CD8-positive, alpha-beta memory T cell (primary cell): ENCODE data around the gene CCDC18. TPM values are rescaled to one million over a fixed set of nuclear protein-coding genes. Genes with fewer than 3 reads are reported as not detected.
A peak's percentile ranks its signal among the peaks of the same experiment; 100 is the strongest.

Source experiments
- CTCF ChIA-PET: fragments of 350-600 bp; sonication (Branson Sonifier 250); formaldehyde crosslinking; loops from one replicate; lab custom pipeline; 2021; ENCODE audit warnings: antibody characterized with exemption; lab: Charles Lee
- POLR2A ChIA-PET: fragments of 350-600 bp; sonication (Branson Sonifier 250); formaldehyde crosslinking; loops from one replicate; lab custom pipeline; 2021; ENCODE audit warnings: antibody characterized with exemption; lab: Charles Lee
- DNase-seq, 5 donors: peaks; one replicate each; pipeline versions ENCODE4 v3.0.0 to v3.0.0-alpha.2; 2020 to 2022; ENCODE audit warnings: mixed read lengths in 1 of 5
- H3K27ac ChIP-seq: one replicate; pipeline ENCODE4 v1.7.0; 2013; ENCODE audit warnings: low read depth, mild to moderate bottlenecking, low read length, moderate library complexity
- H3K27me3 ChIP-seq: 2 replicates; pipeline ENCODE4 v1.7.0; 2013; ENCODE audit warnings: low read length, mild to moderate bottlenecking; ENCODE audit not compliant: insufficient read depth, poor library complexity, severe bottlenecking
- H3K36me3 ChIP-seq: 2 replicates; pipeline ENCODE4 v1.7.0; 2013; ENCODE audit warnings: mild to moderate bottlenecking, low read length, moderate library complexity; ENCODE audit not compliant: insufficient read depth
- H3K4me1 ChIP-seq: 2 replicates; pipeline ENCODE4 v1.7.0; 2013; ENCODE audit warnings: mild to moderate bottlenecking, low read length, moderate library complexity; ENCODE audit not compliant: insufficient read depth
- H3K4me3 ChIP-seq: 2 replicates; pipeline ENCODE4 v1.7.0; 2013; ENCODE audit warnings: mild to moderate bottlenecking, low read length
- H3K9me3 ChIP-seq: 2 replicates; pipeline ENCODE4 v1.7.0; 2013; ENCODE audit warnings: mild to moderate bottlenecking, low read length
- H3K27ac Mint-ChIP-seq, 8 donors: one replicate each; pipeline ENCODE4 v1.8.0; 2020 to 2021; ENCODE audit warnings: mixed read lengths in 8 of 8, mild to moderate bottlenecking in 6 of 8, inconsistent platforms in 3 of 8, moderate library complexity in 3 of 8
- H3K27me3 Mint-ChIP-seq, 2 donors: one replicate each; pipeline ENCODE4 v1.8.0; 2020 to 2021; ENCODE audit warnings: mixed read lengths in 2 of 2, mild to moderate bottlenecking in 1 of 2, moderate library complexity in 1 of 2
- H3K36me3 Mint-ChIP-seq, 3 donors: one replicate each; pipeline ENCODE4 v1.8.0; 2020 to 2021; ENCODE audit warnings: mixed read lengths in 3 of 3, inconsistent platforms in 1 of 3, mild to moderate bottlenecking in 1 of 3
- H3K4me1 Mint-ChIP-seq, 3 donors: one replicate each; pipeline ENCODE4 v1.8.0; 2020 to 2021; ENCODE audit warnings: mixed read lengths in 3 of 3, inconsistent platforms in 1 of 3, mild to moderate bottlenecking in 1 of 3
- H3K4me3 Mint-ChIP-seq, 7 donors: one replicate each; pipeline ENCODE4 v1.8.0; 2020 to 2021; ENCODE audit warnings: mixed read lengths in 7 of 7, mild to moderate bottlenecking in 6 of 7, moderate library complexity in 4 of 7, inconsistent platforms in 2 of 7
- H3K9me3 Mint-ChIP-seq, 5 donors: one replicate each; pipeline ENCODE4 v1.8.0; 2020 to 2022; ENCODE audit warnings: mixed read lengths in 5 of 5, mild to moderate bottlenecking in 3 of 5, moderate library complexity in 2 of 5, inconsistent platforms in 1 of 5
- polyA plus RNA-seq: library from polyadenylated mRNA; unstranded; fragments of 300-500 nt; fragmentation: Illumina TruSeq; gene quantifications from one replicate; pipeline ENCODE4 v1.2.3, GENCODE V29; 2021
- total RNA-seq, 2 experiments: library from RNA; stranded (reverse); gene quantifications; one replicate each; pipeline ENCODE4 v1.2.3, GENCODE V29; 2021

CCDC18 gene, protein sequence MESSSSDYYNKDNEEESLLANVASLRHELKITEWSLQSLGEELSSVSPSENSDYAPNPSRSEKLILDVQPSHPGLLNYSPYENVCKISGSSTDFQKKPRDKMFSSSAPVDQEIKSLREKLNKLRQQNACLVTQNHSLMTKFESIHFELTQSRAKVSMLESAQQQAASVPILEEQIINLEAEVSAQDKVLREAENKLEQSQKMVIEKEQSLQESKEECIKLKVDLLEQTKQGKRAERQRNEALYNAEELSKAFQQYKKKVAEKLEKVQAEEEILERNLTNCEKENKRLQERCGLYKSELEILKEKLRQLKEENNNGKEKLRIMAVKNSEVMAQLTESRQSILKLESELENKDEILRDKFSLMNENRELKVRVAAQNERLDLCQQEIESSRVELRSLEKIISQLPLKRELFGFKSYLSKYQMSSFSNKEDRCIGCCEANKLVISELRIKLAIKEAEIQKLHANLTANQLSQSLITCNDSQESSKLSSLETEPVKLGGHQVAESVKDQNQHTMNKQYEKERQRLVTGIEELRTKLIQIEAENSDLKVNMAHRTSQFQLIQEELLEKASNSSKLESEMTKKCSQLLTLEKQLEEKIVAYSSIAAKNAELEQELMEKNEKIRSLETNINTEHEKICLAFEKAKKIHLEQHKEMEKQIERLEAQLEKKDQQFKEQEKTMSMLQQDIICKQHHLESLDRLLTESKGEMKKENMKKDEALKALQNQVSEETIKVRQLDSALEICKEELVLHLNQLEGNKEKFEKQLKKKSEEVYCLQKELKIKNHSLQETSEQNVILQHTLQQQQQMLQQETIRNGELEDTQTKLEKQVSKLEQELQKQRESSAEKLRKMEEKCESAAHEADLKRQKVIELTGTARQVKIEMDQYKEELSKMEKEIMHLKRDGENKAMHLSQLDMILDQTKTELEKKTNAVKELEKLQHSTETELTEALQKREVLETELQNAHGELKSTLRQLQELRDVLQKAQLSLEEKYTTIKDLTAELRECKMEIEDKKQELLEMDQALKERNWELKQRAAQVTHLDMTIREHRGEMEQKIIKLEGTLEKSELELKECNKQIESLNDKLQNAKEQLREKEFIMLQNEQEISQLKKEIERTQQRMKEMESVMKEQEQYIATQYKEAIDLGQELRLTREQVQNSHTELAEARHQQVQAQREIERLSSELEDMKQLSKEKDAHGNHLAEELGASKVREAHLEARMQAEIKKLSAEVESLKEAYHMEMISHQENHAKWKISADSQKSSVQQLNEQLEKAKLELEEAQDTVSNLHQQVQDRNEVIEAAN (N-terminal part only)
- total RNA-seq (10 to 100 TPM; 10.7 to 11.5 TPM), polyA plus RNA-seq (9.6 TPM)

DNA sequence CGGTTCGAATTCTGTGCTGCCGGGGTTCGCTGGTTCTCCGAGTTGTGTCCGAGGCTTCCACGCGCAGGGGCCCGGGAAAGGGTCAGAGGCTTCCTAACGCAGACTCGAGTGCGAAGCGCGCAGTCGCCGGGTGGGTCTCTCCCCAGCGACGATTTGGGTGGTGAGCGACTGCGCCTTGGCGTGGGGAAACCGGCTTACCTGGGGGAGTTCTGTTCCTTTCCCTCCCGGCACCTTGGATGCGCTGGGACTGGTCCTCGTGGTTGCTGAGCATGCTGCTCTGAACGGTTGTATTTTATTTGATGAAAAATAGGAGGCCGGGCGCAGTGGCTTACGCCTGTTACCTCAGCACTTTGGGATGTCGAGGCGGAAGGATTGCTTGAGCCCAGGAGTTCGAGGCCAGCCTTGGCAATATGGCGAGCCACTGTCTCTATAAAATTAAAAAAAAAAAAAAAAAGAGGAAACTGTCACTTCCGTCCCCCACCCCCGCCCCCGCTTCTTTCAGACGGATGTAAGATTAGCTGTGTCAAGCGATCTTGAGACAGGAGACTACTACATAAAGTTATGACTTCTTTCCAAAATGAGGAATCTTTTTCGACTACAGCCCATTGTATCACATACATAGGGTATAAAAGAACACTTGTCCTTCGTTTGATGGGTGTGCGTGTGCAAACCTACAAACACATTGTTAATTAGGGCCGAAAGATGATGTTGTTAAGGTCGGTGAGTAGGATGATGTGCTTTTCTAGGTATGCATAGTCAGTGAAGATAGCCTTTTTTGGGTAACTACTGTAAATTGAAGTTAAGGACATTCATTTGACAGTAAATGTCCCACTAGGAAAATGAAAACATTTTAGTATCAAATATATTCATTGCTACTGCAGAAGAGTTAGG is at the start of gene CCDC18:
TSS of gene CCDC18 (plus strand) at position 2 of the 891 bp plus-strand sequence. CDS start 2,638 bp downstream, outside the sequence.
- peak in 3 of 5 donors; percentile 54 to 77 (median 54) for DNase-seq
- POLR2A ChIA-PET, result interaction anchor here (0.6 to 1.3 kb wide), 6 partner anchors 22 to 667 kb away, joined by 3 to 6 read pairs (median 4); no protein-coding TSS in a partner anchor
- Histone ChIP-seq H3K9me3 (no peaks in the 10 kb centered on the region), H3K27me3 (no peaks in the 10 kb centered on the region), H3K4me3 (peak within 1 kb of the TSS; percentile 99), H3K36me3 (no peaks in the 10 kb centered on the region), H3K4me1 (peaks cover 38% of the 10 kb centered on the region), H3K27ac (peak within 1 kb of the TSS; percentile 97)
- no peaks in the 10 kb centered on the region for H3K9me3 Mint-ChIP-seq
- H3K27me3 Mint-ChIP-seq, result no peaks in the 10 kb centered on the region
- H3K36me3 Mint-ChIP-seq, result peaks cover 0 to 29% (median 5%) of the 10 kb centered on the region in 3 donors
- peaks cover 50 to 66% (median 65%) of the 10 kb centered on the region in 3 donors for H3K4me1 Mint-ChIP-seq
- CTCF ChIA-PET, result interaction anchor here (1.0 kb wide), 1 partner anchor 187 kb away, joined by 3 read pairs; no protein-coding TSS in a partner anchor
- H3K4me3 Mint-ChIP-seq, result peak within 1 kb of the TSS; percentile 87 to 97 (median 94)
- peak within 1 kb of the TSS; percentile 92 to 100 (median 97) for H3K27ac Mint-ChIP-seq

DNA sequence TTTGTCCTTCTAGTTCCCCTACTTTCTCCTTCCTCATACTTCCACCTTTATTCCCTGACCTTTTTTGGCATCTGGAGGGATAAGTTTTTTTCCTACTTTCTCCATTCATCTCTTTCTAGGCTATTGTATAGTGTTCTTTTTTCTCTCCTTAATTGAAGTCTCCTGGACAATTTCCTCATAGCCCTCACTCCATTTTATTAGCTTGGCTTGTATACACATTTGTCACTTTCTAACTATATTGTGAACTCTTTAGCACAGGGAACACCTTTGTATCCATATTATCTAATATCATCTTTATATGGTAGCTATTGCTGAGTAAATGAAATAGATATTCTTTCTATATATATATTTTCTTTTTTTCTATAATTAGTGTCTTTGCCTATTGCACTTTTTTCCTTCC is 47.9 kb upstream of the CCDC18 start:
- Histone ChIP-seq H3K27me3 (no peaks in the 10 kb centered on the region), H3K4me3 (no peak overlapping the region), H3K9me3 (no peaks in the 10 kb centered on the region), H3K4me1 (no peaks in the 10 kb centered on the region), H3K27ac (no peak overlapping the region), H3K36me3 (peaks cover 25% of the 10 kb centered on the region)
- no peak overlapping the region for H3K27ac Mint-ChIP-seq
- CTCF ChIA-PET, result interaction anchor here (0.6 to 1.3 kb wide), 2 partner anchors 13 to 762 kb away, joined by 3 to 4 read pairs; no protein-coding TSS in a partner anchor
- no peaks in the 10 kb centered on the region for H3K27me3 Mint-ChIP-seq
- H3K4me1 Mint-ChIP-seq, result peaks cover 0 to 2% (median under 1%) of the 10 kb centered on the region in 3 donors
- no peaks in the 10 kb centered on the region for H3K9me3 Mint-ChIP-seq
- H3K4me3 Mint-ChIP-seq, result no peak overlapping the region
- no peak for DNase-seq
- peaks cover 4 to 47% (median 14%) of the 10 kb centered on the region in 3 donors for H3K36me3 Mint-ChIP-seq
- POLR2A ChIA-PET, result no interaction called here

DNA sequence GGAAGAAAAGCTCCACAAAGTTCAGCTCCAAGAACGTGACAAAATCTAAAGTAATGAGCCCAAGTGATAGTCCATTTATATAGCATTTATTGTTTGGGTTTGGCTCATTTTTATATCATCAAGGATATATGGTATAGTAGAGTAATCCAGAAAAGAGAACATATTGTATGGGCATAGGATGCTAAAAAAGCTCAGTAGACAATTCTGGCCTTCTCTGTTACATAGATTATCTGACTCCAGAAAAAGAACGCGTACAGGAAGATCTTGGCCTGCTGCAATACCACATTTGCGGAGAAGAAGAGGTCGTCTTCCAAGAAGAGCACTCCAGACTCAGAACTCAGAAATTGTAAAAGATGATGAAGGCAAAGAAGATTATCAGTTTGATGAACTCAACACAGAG is 44.1 kb upstream of the CCDC18 start:
- CTCF ChIA-PET, result no interaction called here
- no peaks in the 10 kb centered on the region for H3K27me3 Mint-ChIP-seq

GRCh38 chr1:93137604-93138292 is 42.8 kb upstream of the CCDC18 start:
- no peak for DNase-seq
- Mint-ChIP-seq H3K27ac (peak overlapping the region in 1 of 8 donors; percentile 46), H3K4me3 (no peak overlapping the region), H3K27me3 (no peaks in the 10 kb centered on the region), H3K36me3 (peaks cover 4 to 60% (median 20%) of the 10 kb centered on the region in 3 donors), H3K4me1 (peaks cover 0 to 7% (median 2%) of the 10 kb centered on the region in 3 donors), H3K9me3 (no peaks in the 10 kb centered on the region)
- H3K36me3 ChIP-seq, result peaks cover 21% of the 10 kb centered on the region
- no peak overlapping the region for H3K27ac ChIP-seq
- no peak overlapping the region for H3K4me3 ChIP-seq
- CTCF ChIA-PET, result interaction anchor here (1.0 kb wide), 1 partner anchor 114 kb away, joined by 3 read pairs; no protein-coding TSS in a partner anchor
- POLR2A ChIA-PET, result no interaction called here
- no peaks in the 10 kb centered on the region for H3K4me1 ChIP-seq
- no peaks in the 10 kb centered on the region for H3K9me3 ChIP-seq
- H3K27me3 ChIP-seq, result no peaks in the 10 kb centered on the region

More for the DNA sequence above, 44.1 kb upstream of the CCDC18 start:
- H3K36me3 ChIP-seq, result peaks cover 25% of the 10 kb centered on the region
- Mint-ChIP-seq H3K36me3 (peaks cover 4 to 58% (median 20%) of the 10 kb centered on the region in 3 donors), H3K4me1 (peaks cover 0 to 4% (median 2%) of the 10 kb centered on the region in 3 donors), H3K27ac (peak overlapping the region in 1 of 8 donors; percentile 43), H3K4me3 (no peak overlapping the region), H3K9me3 (no peaks in the 10 kb centered on the region)
- no peak overlapping the region for H3K27ac ChIP-seq
- no peak overlapping the region for H3K4me3 ChIP-seq
- DNase-seq, result no peak
- no peaks in the 10 kb centered on the region for H3K9me3 ChIP-seq
- no peaks in the 10 kb centered on the region for H3K4me1 ChIP-seq
- POLR2A ChIA-PET, result no interaction called here
- H3K27me3 ChIP-seq, result no peaks in the 10 kb centered on the region

- Mint-ChIP-seq H3K4me3 (no peak overlapping the region), H3K27ac (peak overlapping the region in 3 of 8 donors; percentile 8 to 65 (median 30)), H3K9me3 (no peaks in the 10 kb centered on the region), H3K27me3 (no peaks in the 10 kb centered on the region), H3K36me3 (peaks cover 4 to 48% (median 20%) of the 10 kb centered on the region in 3 donors), H3K4me1 (peaks cover 0 to 7% (median 4%) of the 10 kb centered on the region in 3 donors)
- H3K9me3 ChIP-seq, result no peaks in the 10 kb centered on the region
- H3K36me3 ChIP-seq, result peaks cover 9% of the 10 kb centered on the region
- DNase-seq, result no peak
- no peaks in the 10 kb centered on the region for H3K27me3 ChIP-seq
- H3K27ac ChIP-seq, result no peak overlapping the region
- CTCF ChIA-PET, result interaction anchor here (0.7 kb wide), 1 partner anchor 33 kb away, joined by 3 read pairs; no protein-coding TSS in a partner anchor
- no peak overlapping the region for H3K4me3 ChIP-seq
- H3K4me1 ChIP-seq, result no peaks in the 10 kb centered on the region
- POLR2A ChIA-PET, result interaction anchor here (0.7 kb wide), 1 partner anchor 17 kb away, joined by 6 read pairs; no protein-coding TSS in a partner anchor
Measured at GRCh38 chr1:93140106-93140505, 40.4 kb upstream of the CCDC18 start.

GRCh38 chr1:93142161-93142560 is 38.4 kb upstream of the CCDC18 start:
- H3K36me3 ChIP-seq, result peaks cover 5% of the 10 kb centered on the region
- peaks cover 0 to 28% (median 8%) of the 10 kb centered on the region in 3 donors for H3K36me3 Mint-ChIP-seq
- H3K4me1 Mint-ChIP-seq, result peaks cover 0 to 7% (median 1%) of the 10 kb centered on the region in 3 donors
- CTCF ChIA-PET, result no interaction called here
- no peak overlapping the region for H3K4me3 Mint-ChIP-seq
- no peak for DNase-seq
- H3K27ac Mint-ChIP-seq, result peak overlapping the region in 4 of 8 donors; percentile 0 to 20 (median 9)
- no peaks in the 10 kb centered on the region for H3K9me3 Mint-ChIP-seq
- no peak overlapping the region for H3K27ac ChIP-seq
- H3K27me3 ChIP-seq, result no peaks in the 10 kb centered on the region
- POLR2A ChIA-PET, result no interaction called here
- H3K27me3 Mint-ChIP-seq, result no peaks in the 10 kb centered on the region
- no peaks in the 10 kb centered on the region for H3K4me1 ChIP-seq
- no peak overlapping the region for H3K4me3 ChIP-seq
- H3K9me3 ChIP-seq, result no peaks in the 10 kb centered on the region
